Amniotic epithelial cell (primary cell): ENCODE results near the gene GOLT1B.

ENCODE experiments used
- DNase-seq: peaks from one replicate; pipeline ENCODE4 v3.0.0-alpha.2; 2010; ENCODE audit warnings: low read depth

The GOLT1B gene

DNA sequence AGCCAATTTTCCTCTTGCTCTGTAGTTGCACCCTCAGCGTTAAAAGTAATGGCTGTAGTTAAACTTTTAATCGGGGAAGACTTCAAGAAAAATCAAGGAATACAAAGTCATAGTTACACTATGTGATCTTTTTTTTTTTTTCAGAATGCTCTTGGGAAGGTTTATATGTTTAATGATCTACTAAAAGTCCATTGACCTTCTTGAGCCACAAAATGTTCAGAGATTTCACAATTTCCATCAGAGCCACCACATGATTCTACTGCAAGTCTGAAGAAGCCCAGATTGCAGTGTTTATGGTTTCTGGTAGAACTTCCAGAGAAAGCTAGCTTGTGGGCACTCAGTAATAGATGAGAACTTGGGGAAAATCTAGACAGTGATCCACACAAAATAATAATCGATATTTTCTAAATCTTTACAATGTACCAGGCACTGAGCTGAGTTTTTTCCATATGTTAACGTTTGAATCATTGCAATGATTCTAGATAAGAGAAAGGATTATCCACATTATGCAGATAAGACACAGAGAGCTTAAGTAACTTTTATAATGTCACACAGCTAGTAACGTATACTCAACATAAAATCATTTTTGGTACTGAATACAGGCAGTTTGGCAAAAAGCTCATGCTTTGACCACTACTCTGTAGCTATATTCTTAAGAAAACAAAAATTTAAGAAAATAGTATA is 64.8 kb downstream of the GOLT1B start:
- no peak for DNase-seq

DNA sequence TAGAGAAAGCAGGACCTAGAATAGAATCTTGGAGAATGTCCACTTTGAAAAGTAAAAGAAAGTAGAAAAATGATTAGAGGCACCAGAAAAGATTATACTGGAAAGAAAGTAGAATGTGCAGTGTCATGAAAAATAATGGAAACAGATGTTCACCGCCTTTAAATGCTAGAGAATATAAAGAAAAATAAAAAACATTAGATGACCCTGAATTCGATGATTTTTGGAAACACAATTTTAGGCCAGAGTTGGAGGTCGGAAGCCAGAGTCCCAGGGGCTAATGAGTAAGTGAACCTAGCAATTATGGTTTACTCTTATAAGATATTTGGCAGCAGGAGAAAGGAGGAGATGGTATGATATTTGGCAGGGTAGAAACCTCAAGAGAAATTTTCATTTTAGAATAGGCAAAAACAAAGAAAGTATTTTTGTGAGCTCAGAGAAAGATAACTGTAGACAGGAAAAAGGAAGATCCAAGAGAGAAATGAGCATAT is 65.4 kb downstream of the GOLT1B start:
- DNase-seq: no peak
